Endodermal cell (in vitro differentiated cells): ENCODE measurements around the gene DYNLL2. TPM values are rescaled to one million over a fixed set of nuclear protein-coding genes. Genes with fewer than 3 reads are reported as not detected.

Experiments
- DNase-seq: peaks from one replicate; pipeline ENCODE4 v3.0.0-alpha.2; 2017
- H3K27ac ChIP-seq: 2 replicates; pipeline ENCODE4 v1.5.1; 2013; ENCODE audit warnings: mild to moderate bottlenecking, low read depth, low read length, moderate library complexity
- H3K27me3 ChIP-seq: 2 replicates; pipeline ENCODE4 v1.6.1; 2013; ENCODE audit warnings: mild to moderate bottlenecking, low read length, moderate library complexity; ENCODE audit not compliant: insufficient read depth, control insufficient read depth, poor library complexity, severe bottlenecking
- H3K36me3 ChIP-seq: 2 replicates; pipeline ENCODE4 v1.7.0; 2013; ENCODE audit warnings: mild to moderate bottlenecking, low read length, moderate library complexity; ENCODE audit not compliant: control insufficient read depth, insufficient read depth
- H3K4me1 ChIP-seq: one replicate; pipeline ENCODE4 v1.7.0; 2013; ENCODE audit warnings: low read length; ENCODE audit not compliant: control insufficient read depth, insufficient read depth
- H3K4me3 ChIP-seq: 2 replicates; pipeline ENCODE4 v1.5.1; 2013; ENCODE audit warnings: mild to moderate bottlenecking, low read length, moderate library complexity
- H3K9ac ChIP-seq: 2 replicates; pipeline ENCODE4 v1.6.1; 2013; ENCODE audit warnings: mild to moderate bottlenecking, low read length, moderate library complexity; ENCODE audit not compliant: poor library complexity, severe bottlenecking; ENCODE audit errors: extremely low read depth
- H3K9me3 ChIP-seq: 2 replicates; pipeline ENCODE4 v1.6.1; 2013; ENCODE audit warnings: mild to moderate bottlenecking, low read length, moderate library complexity; ENCODE audit not compliant: control insufficient read depth
- H3K27ac Mint-ChIP-seq: 2 replicates; pipeline ENCODE4 v1.8.0; 2020; ENCODE audit warnings: mixed read lengths
- H3K27me3 Mint-ChIP-seq: 2 replicates; pipeline ENCODE4 v1.8.0; 2021; ENCODE audit warnings: mild to moderate bottlenecking, mixed read lengths; ENCODE audit not compliant: insufficient read depth
- H3K36me3 Mint-ChIP-seq: 2 replicates; pipeline ENCODE4 v1.8.0; 2020; ENCODE audit warnings: low read depth, mixed read lengths
- H3K4me1 Mint-ChIP-seq: 2 replicates; pipeline ENCODE4 v1.8.0; 2020; ENCODE audit warnings: mixed read lengths
- H3K4me3 Mint-ChIP-seq: 2 replicates; pipeline ENCODE4 v1.8.0; 2020; ENCODE audit warnings: mild to moderate bottlenecking, moderate library complexity, mixed read lengths
- H3K9me3 Mint-ChIP-seq: 2 replicates; pipeline ENCODE4 v1.8.0; 2020; ENCODE audit warnings: mild to moderate bottlenecking, mixed read lengths
- CTCF ChIP-seq: fragments of 200-600 bp; sonication (generic); conservative IDR thresholded peaks from 2 replicates; pipeline ENCODE4 v1.5.0; 2021; ENCODE audit warnings: antibody characterized with exemption, mild to moderate bottlenecking
- WGBS, 2 experiments: methylation state at CpG; one replicate each; pipeline versions ENCODE4 v1.1.5 to v1.1.7; 2013; ENCODE audit warnings: missing lambda C conversion rate in 2 of 2, mixed read lengths in 1 of 2; ENCODE audit not compliant: insufficient coverage in 1 of 2, insufficient read length in 1 of 2; 5-methylcytosine and 5-hydroxymethylcytosine counted together
- total RNA-seq, 2 donors: library from RNA; stranded (reverse); fragmentation: NEBNext Ultra II Directional in 1 of 2; extraction: Animal tissue kit (Norgen Biotek cat#: 25700) in 1 of 2; gene quantifications; 2 replicates in 1 of 2; 3 replicates in 1 of 2; pipeline ENCODE4 v1.2.1, GENCODE V29; 2021

DYNLL2 gene
- total RNA-seq, 2 donors from 2014 or later: 47.9 to 69.3 TPM

GRCh38 chr17:58112970-58113631 lies 29.9 kb downstream of the DYNLL2 start:
- H3K36me3 Mint-ChIP-seq: no peaks in the 10 kb centered on the region
- DNase-seq: peak; percentile 96
- no peak overlapping the region for H3K27ac Mint-ChIP-seq
- no peak overlapping the region for H3K9ac ChIP-seq
- H3K9me3 ChIP-seq: no peaks in the 10 kb centered on the region
- H3K9me3 Mint-ChIP-seq: no peaks in the 10 kb centered on the region
- no peak overlapping the region for H3K27ac ChIP-seq
- no peak overlapping the region for H3K4me3 ChIP-seq
- H3K27me3 Mint-ChIP-seq: peaks cover 39% of the 10 kb centered on the region
- no peak overlapping the region for H3K4me3 Mint-ChIP-seq
- peaks cover 15% of the 10 kb centered on the region for H3K4me1 Mint-ChIP-seq
- no peaks in the 10 kb centered on the region for H3K36me3 ChIP-seq
- 53 to 59% methylated on average over 11 to 17 of the region's 17 CpGs for WGBS, 2 experiments
- H3K27me3 ChIP-seq: peaks cover 43% of the 10 kb centered on the region
- peak; percentile 98 for TF ChIP-seq CTCF
- no peaks in the 10 kb centered on the region for H3K4me1 ChIP-seq

GRCh38 chr17:58113947-58114346 lies 30.7 kb downstream of the DYNLL2 start:
- Mint-ChIP-seq H3K36me3 (no peaks in the 10 kb centered on the region), H3K27ac (no peak overlapping the region), H3K27me3 (peaks cover 41% of the 10 kb centered on the region), H3K9me3 (no peaks in the 10 kb centered on the region), H3K4me1 (peaks cover 15% of the 10 kb centered on the region), H3K4me3 (no peak overlapping the region)
- Histone ChIP-seq H3K4me1 (no peaks in the 10 kb centered on the region), H3K9me3 (no peaks in the 10 kb centered on the region), H3K27me3 (peaks cover 48% of the 10 kb centered on the region), H3K36me3 (no peaks in the 10 kb centered on the region), H3K9ac (no peak overlapping the region), H3K27ac (no peak overlapping the region), H3K4me3 (no peak overlapping the region)
- DNase-seq: no peak
- WGBS, 2 experiments: 87 to 88% methylated on average over 4 of the region's 4 CpGs
- no peak for TF ChIP-seq CTCF

GRCh38 chr17:58117382-58117781 lies 34.2 kb downstream of the DYNLL2 start:
- Mint-ChIP-seq H3K27me3 (peaks cover 47% of the 10 kb centered on the region), H3K27ac (no peak overlapping the region)

More at GRCh38 chr17:58117382-58117781, 34.2 kb downstream of the DYNLL2 start:
- no peaks in the 10 kb centered on the region for H3K36me3 Mint-ChIP-seq
- H3K4me3 ChIP-seq: no peak overlapping the region
- H3K27ac ChIP-seq: no peak overlapping the region
- no peak overlapping the region for H3K9ac ChIP-seq
- no peaks in the 10 kb centered on the region for H3K36me3 ChIP-seq
- no peak for DNase-seq
- H3K4me1 ChIP-seq: no peaks in the 10 kb centered on the region
- no peak overlapping the region for H3K4me3 Mint-ChIP-seq
- no peaks in the 10 kb centered on the region for H3K9me3 Mint-ChIP-seq
- no peaks in the 10 kb centered on the region for H3K9me3 ChIP-seq
- TF ChIP-seq CTCF: no peak
- 91 to 98% methylated on average over 5 of the region's 5 CpGs for WGBS, 2 experiments
- H3K4me1 Mint-ChIP-seq: no peaks in the 10 kb centered on the region
- peaks cover 50% of the 10 kb centered on the region for H3K27me3 ChIP-seq
